H1 (cell line): Measurements from ENCODE around the gene C7orf57.

Experiments used
- EZH2 ChIP-seq: fragments of 200-600 bp; sonication (generic); IDR thresholded peaks from 2 replicates; pipeline ENCODE4 v1.7.1; 2012; ENCODE audit warnings: low read depth, mild to moderate bottlenecking, moderate library complexity, low read length, inconsistent platforms; ENCODE audit not compliant: severe bottlenecking
- RAD21 ChIP-seq, 2 experiments: IDR thresholded peaks in 1 of 2; conservative IDR thresholded peaks in 1 of 2; 2 replicates each; pipeline ENCODE4 v1.6.1; 2011; ENCODE audit warnings: low read depth in 2 of 2, low read length in 2 of 2, improper control_type of control experiment in 1 of 2, inconsistent platforms in 1 of 2, mild to moderate bottlenecking in 1 of 2, moderate library complexity in 1 of 2
- TF ChIP-seq, protein P1 (sequence below), 3 experiments: IDR thresholded peaks; 1 replicate in 2 of 3; 2 replicates in 1 of 3; pipeline versions ENCODE4 v1.5.1 to v1.6.1; 2011; ENCODE audit warnings: low read length in 3 of 3, mild to moderate bottlenecking in 3 of 3, inconsistent platforms in 2 of 3, low read depth in 1 of 3, moderate library complexity in 1 of 3; ENCODE audit not compliant: insufficient read depth in 1 of 3; ENCODE audit errors: control extremely low read depth in 1 of 3
- TF ChIP-seq, protein P2 (sequence below): IDR thresholded peaks from 2 replicates; pipeline ENCODE4 v1.6.1; 2012; ENCODE audit warnings: low read length, inconsistent platforms

DNA sequence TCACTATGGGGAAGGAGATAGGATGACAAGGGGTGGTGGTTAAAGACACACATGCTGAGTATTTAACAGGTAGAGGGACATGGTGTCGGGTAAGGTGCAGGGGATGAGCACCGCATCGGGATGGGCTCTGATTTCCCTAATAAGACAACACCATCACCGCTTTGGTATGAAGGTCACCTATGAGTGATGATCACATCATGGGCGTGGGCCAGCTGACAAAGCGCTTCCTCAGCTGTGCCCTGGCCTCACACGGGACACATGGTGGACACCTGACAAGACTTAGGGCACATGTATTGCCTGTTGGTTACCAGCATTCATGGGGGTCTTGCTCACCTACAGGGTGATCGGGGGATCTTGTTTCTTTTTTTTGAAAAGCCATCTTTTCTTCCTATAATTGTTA lies 12.8 kb downstream of the C7orf57 start:
- TF ChIP-seq RAD21 (IDR thresholded peaks at IDR 0.05 in 1 of 2, conservative IDR thresholded peaks at IDR 0.05 in 1 of 2; ENCODE audit: low read depth in 2 of 2, low read length in 2 of 2) (no peak), EZH2 (no peak)
- TF ChIP-seq, protein P1, sequence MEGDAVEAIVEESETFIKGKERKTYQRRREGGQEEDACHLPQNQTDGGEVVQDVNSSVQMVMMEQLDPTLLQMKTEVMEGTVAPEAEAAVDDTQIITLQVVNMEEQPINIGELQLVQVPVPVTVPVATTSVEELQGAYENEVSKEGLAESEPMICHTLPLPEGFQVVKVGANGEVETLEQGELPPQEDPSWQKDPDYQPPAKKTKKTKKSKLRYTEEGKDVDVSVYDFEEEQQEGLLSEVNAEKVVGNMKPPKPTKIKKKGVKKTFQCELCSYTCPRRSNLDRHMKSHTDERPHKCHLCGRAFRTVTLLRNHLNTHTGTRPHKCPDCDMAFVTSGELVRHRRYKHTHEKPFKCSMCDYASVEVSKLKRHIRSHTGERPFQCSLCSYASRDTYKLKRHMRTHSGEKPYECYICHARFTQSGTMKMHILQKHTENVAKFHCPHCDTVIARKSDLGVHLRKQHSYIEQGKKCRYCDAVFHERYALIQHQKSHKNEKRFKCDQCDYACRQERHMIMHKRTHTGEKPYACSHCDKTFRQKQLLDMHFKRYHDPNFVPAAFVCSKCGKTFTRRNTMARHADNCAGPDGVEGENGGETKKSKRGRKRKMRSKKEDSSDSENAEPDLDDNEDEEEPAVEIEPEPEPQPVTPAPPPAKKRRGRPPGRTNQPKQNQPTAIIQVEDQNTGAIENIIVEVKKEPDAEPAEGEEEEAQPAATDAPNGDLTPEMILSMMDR (IDR thresholded peaks at IDR 0.05; ENCODE audit: control extremely low read depth in 1 of 3, insufficient read depth in 1 of 3, low read depth in 1 of 3, low read length in 3 of 3), result no peak
- TF ChIP-seq, protein P2, sequence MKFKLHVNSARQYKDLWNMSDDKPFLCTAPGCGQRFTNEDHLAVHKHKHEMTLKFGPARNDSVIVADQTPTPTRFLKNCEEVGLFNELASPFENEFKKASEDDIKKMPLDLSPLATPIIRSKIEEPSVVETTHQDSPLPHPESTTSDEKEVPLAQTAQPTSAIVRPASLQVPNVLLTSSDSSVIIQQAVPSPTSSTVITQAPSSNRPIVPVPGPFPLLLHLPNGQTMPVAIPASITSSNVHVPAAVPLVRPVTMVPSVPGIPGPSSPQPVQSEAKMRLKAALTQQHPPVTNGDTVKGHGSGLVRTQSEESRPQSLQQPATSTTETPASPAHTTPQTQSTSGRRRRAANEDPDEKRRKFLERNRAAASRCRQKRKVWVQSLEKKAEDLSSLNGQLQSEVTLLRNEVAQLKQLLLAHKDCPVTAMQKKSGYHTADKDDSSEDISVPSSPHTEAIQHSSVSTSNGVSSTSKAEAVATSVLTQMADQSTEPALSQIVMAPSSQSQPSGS, result no peak
